ENCODE measurements around the gene FAM13A. TPM values are rescaled to one million over a fixed set of nuclear protein-coding genes. Genes with fewer than 3 reads are reported as not detected.
A peak's percentile ranks its signal among the peaks of the same experiment; 100 is the strongest.

FAM13A gene
- total RNA-seq, 1 donor from 2014 or later = 39.9 TPM

- ATAC-seq (peak; percentile 64), DNase-seq (ENCODE audit: low spot score) (no peak)
- intact Hi-C loops (cut with DNase I) = no loop called here
Observed at GRCh38 chr4:88810325-88810724, 246.7 kb downstream of the FAM13A start.

DNA sequence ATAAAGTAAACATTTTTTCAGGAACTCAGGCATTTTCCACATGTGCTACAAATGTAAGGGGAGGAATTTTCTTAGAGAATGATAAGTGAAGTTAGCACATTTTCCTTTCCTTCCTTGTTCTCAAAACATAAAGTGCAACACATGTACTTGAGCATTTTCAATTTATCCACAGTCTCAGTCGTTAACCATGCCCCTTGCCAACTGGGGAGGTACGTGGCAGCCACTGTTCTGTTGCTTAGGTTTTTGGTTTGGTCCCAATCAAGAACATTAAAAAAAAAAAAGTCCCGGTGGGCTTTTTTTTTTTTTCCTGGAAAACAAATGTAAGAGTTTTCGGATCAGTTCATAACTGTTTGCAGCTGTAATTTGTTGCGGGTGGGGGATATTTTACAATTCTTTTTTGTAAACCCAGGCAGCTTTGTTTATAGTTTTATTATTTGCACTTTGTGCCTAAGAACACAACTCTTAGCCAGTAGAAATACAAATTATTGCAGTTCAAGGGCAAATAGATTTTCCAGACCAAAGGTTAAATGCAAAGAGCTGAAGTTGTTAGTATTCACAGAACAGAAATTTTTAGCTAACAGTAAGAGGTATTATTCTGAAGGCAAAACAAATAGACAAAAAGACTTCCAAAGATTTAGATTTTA is 247.3 kb downstream of the FAM13A start:
- DNase-seq (ENCODE audit: low spot score) (no peak), ATAC-seq (peak; percentile 77)
- intact Hi-C loops (cut with DNase I) = no loop called here

DNA sequence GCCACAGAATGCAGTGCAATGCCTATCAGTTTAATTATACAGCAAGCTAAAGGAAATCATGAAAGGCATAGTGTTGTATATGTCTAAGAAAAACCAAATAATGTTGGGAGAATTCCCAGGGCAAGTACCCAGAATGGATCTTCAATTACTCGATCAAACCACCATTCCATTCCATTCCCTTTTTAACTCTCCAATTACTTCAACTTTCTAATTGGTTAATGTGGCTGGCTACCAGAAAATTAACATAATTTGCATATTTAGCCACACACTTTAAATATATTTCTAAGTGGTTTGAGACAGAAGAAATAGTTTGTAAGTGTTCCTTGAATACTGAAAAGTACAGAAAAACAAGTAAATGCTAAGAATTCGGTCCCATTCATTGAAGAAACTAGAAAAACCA is 247.9 kb downstream of the FAM13A start:
- ATAC-seq (no peak), DNase-seq (ENCODE audit: low spot score) (no peak)
- intact Hi-C loops (cut with DNase I) = no loop called here

DNA sequence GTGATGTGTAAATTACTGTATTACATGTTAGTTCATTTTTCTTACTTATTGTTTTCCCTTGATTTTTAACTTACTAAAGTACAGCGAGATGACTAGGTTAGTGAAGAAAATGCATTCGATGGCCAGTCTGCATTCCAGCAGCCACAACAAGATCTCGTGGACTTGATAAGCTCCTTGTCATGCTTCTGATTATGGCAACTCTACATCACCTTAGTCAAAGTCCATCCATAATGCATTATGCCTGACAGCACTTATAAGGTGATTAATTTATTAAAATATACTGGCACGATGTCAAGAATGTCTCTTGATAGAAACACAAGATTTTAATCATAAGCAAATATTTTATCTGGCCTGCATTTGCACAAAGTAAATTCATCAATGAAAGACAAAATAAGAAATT is 249.5 kb downstream of the FAM13A start:
- no peak for DNase-seq (ENCODE audit: low spot score)
- intact Hi-C loops (cut with DNase I) = no loop called here
- ATAC-seq = no peak

DNA sequence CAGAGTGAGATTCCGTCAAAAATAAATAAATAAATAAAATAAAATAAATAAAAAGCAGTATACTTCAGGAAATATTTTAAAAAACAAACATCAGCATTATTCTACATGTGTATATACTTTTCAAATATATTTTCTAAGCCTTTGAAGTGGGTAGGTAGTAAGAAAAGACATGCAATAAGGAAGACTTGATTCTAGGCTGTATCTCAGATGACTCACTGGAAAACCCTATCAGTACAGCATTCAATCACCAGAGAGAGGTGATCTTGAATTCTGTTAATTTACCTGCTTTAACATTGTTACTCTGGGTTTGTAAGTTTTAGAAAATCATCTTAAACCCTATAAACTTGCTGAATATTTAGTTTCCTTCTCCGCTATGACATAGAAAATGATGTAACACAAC is 252.8 kb downstream of the FAM13A start:
- ATAC-seq (no peak), DNase-seq (ENCODE audit: low spot score) (no peak)
- intact Hi-C loops (cut with DNase I) = no loop called here

DNA sequence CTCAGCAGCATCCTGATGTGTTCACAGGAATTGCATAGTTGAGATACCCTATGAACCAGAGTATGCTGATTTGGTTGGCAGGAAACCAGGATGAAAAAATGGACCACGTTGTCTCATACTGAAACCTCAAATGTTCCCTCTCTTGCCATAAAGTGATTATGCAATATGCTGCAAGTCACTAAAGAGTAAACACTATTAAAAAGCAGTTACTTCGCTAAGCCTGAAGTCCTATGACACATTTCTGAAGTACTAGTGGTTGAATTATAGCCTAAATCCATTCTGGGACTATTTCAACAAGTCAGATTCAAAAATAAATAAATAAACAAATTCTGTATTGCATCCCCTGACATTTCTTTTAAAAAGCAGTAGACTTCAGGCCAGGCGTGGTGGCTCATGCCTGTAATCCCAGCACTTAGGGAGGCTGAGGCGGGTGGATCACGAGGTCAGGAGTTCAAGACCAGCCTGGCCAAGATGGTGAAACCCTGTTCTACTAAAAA is 253.3 kb downstream of the FAM13A start:
- no peak for DNase-seq (ENCODE audit: low spot score)
- ATAC-seq = peak; percentile 98
- intact Hi-C loops (cut with DNase I) = no loop called here

DNA sequence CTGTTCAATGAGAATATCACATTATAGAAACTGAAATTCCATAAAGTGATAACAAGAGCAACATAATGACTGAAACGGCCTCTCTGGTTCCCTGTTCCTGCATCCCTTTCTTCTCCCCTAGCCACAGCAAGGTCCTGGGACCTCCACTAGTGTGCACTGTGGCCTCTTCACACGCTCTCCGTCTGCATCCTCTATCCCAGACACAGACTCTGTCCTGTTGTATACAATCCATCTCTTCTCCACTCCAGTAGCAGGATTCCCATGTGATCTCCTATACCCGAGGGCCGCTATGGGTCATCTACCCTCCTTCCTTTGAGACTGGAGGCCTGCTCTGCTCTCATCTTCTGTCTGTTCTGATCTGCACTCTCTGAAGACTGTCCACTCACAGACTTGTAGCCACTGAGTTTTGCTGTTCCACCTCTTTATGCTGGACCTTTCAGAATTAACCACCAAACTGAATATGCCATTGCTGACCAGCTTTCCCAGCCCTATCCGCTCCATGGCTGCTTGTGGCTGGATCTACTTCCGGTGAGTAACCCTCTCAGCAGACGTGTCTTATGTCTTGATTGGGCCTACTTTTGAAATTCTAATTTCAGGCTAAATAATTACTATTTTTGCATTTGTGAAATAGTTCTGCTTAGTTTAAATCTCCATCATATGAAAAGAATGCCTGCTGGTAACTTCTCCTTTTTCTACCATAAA is 254.2 kb downstream of the FAM13A start:
- intact Hi-C loops (cut with DNase I) = no loop called here
- no peak for DNase-seq (ENCODE audit: low spot score)
- peak; percentile 32 for ATAC-seq

DNA sequence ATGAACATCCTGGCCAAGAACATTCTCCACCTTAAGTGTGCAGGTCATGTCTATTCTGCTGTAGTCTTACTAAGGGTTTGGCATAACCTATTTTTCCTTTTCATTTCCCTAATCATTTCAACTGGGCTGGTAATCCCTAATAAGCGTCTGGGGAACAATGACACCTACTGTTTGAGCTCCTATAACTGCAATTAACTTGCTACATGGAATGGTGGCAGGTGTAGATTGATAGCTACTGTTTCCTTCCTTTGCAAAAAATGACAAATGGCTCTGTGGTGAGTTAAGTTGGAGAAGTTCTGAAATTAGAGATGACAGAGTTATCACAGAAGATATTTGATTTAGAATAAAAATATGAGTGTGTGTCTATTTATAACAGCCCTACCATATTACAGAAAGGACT is 254.8 kb downstream of the FAM13A start:
- DNase-seq (ENCODE audit: low spot score) = no peak
- intact Hi-C loops (cut with DNase I) = no loop called here
- ATAC-seq = no peak

DNA sequence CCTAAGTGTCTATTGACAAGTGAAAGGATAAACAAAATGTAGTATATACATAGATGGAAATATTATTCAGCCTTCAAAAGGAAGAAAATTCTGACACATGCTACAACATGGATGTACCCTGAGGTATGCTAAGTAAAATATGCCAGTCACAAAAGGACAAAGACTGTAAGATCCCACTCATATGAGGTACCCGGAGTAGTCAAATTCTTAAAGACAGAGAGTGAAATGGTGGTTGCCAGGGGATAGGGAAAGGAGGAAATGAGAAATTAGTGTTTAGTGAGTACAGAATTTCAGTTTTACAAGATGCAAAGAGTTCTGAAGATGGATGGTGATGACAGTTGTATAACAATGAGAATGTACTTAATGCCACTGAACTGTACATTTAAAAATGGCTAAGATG is 257.1 kb downstream of the FAM13A start:
- DNase-seq (ENCODE audit: low spot score) (no peak), ATAC-seq (no peak)
- intact Hi-C loops (cut with DNase I) = no loop called here

DNA sequence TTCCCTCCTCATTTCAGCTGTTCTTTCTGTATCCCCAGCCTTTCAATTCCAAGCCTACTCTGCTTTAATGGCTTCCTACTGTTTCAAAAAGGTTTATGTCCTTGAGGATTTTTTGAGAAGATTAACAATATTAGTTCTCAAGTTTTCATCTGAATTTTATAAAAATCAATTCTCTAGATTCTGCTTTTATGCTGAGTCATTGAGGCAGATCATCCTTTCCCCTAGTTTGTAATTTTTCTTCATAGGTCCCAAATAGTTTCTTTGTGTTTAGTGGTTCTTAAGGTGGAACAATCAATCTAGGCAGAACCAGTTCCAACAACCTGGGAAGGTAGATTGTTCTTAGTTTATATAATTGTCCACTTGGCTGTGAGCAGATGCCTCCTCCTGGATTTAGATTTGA is 259.3 kb downstream of the FAM13A start:
- ATAC-seq (no peak), DNase-seq (ENCODE audit: low spot score) (no peak)
- intact Hi-C loops (cut with DNase I) = no loop called here

GRCh38 chr4:88796545-88796944 is 260.4 kb downstream of the FAM13A start:
- ATAC-seq (no peak), DNase-seq (ENCODE audit: low spot score) (no peak)
- intact Hi-C loops (cut with DNase I) = no loop called here

DNA sequence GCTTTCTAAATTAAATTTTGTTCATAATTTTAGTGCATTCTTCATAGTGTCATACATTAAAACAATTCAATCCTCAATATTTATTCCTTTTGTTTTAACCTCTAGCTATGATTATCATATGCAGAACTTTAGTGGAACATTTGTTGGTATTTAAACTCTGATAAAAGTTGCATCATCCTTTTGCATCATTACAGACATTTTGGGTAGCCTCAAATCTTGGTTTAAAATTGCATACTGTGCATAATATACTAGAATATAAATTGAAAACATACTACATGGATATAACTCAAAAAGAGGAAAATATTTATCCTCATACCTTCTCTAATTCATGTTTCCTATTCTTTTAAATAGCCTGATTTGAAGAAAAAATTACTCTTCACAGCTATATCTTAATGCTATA is 262.0 kb downstream of the FAM13A start:
- intact Hi-C loops (cut with DNase I) = no loop called here
- no peak for DNase-seq (ENCODE audit: low spot score)
- no peak for ATAC-seq

GRCh38 chr4:88794087-88794690 is 262.8 kb downstream of the FAM13A start:
- intact Hi-C loops (cut with DNase I) = no loop called here
- ATAC-seq (no peak), DNase-seq (ENCODE audit: low spot score) (no peak)

GRCh38 chr4:88793475-88793874 is 263.5 kb downstream of the FAM13A start:
- intact Hi-C loops (cut with DNase I) = no loop called here
- ATAC-seq (no peak), DNase-seq (ENCODE audit: low spot score) (no peak)

GRCh38 chr4:88792821-88793220 is 264.2 kb downstream of the FAM13A start:
- intact Hi-C loops (cut with DNase I) = no loop called here
- DNase-seq (ENCODE audit: low spot score) = no peak

DNA sequence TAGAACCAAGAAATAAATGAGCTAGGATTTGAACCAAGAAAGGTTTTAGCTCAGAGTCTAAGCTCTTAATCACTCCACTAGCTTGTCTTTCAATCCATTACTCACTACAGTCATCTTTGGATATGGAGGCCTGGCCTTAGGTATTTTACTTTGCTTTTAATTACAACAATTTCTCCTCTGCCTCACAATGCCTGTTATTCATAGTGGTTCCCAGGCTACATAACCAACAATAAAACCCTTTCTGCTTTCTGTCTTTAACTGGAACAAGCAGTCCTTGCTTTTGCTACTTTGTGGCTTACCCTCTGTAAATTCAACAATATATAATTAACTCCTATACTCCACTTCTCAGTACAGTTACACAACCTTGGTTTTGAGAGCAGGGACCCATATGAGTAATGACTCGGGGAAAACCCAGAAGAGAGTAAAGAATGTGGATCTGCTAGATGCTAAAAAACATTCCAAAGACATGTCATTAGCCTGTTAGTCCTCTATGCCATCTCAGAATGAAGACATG is 264.7 kb downstream of the FAM13A start:
- DNase-seq (ENCODE audit: low spot score) (no peak), ATAC-seq (peak; percentile 49)
- intact Hi-C loops (cut with DNase I) = no loop called here

More at GRCh38 chr4:88792821-88793220, 264.2 kb downstream of the FAM13A start:
- no peak for ATAC-seq

- ATAC-seq (no peak), DNase-seq (ENCODE audit: low spot score) (no peak)
- intact Hi-C loops (cut with DNase I) = no loop called here
Observed at GRCh38 chr4:88791274-88791673, 265.7 kb downstream of the FAM13A start.

- no peak for ATAC-seq
- no peak for DNase-seq (ENCODE audit: low spot score)
- intact Hi-C loops (cut with DNase I) = no loop called here
Observed at GRCh38 chr4:88788895-88789294, 268.1 kb downstream of the FAM13A start.

DNA sequence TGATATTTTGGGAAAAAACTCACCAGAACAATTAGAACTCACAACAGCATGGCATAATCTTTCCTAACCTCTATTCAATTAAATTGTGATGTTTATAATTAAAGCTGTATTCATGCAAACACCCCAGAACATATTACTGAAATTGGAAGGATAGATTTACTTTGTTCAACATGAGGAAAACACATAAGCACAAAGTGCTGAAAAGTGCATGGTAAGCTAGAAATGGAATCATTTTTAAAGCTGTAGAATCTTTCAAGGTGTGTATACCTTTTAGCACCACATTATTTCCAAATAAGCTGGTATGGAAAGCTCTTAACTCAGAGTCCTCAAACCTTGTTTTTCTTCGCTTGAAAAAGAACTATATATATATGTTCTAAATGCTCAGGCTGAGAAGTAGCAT is 268.6 kb downstream of the FAM13A start:
- intact Hi-C loops (cut with DNase I) = no loop called here

GRCh38 chr4:88786011-88786410 is 271.0 kb downstream of the FAM13A start:
- no peak for DNase-seq (ENCODE audit: low spot score)
- intact Hi-C loops (cut with DNase I) = no loop called here
- ATAC-seq = no peak

More for the DNA sequence above, 268.6 kb downstream of the FAM13A start:
- DNase-seq (ENCODE audit: low spot score) = no peak
- no peak for ATAC-seq

Data from sciatic nerve (tissue), 2 donors.